HG02763 (cell line): ENCODE results near the gene IDH2.

Experiments
- ATAC-seq: cut with Tn5 transposase; IDR thresholded peaks from one replicate; pipeline ENCODE4 v1.9.1; 2021; ENCODE audit warnings: mild to moderate bottlenecking, moderate library complexity; ENCODE audit not compliant: unreplicated experiment

The IDH2 gene

GRCh38 chr15:90046289-90046688 lies 56.0 kb downstream of the IDH2 start:
- ATAC-seq = no peak

GRCh38 chr15:90044916-90045371 lies 57.3 kb downstream of the IDH2 start:
- ATAC-seq = no peak

- no peak for ATAC-seq
Measured at GRCh38 chr15:90044191-90044590, 58.1 kb downstream of the IDH2 start.

GRCh38 chr15:90043530-90044010 lies 58.7 kb downstream of the IDH2 start:
- ATAC-seq = no peak

- no peak for ATAC-seq
Measured at GRCh38 chr15:90042766-90043529, 59.3 kb downstream of the IDH2 start.

- no peak for ATAC-seq
Measured at GRCh38 chr15:90042356-90042755, 59.9 kb downstream of the IDH2 start.

GRCh38 chr15:90040618-90041017 lies 61.6 kb downstream of the IDH2 start:
- ATAC-seq = no peak

- ATAC-seq = no peak
Measured at GRCh38 chr15:90039996-90040395, 62.3 kb downstream of the IDH2 start.

- no peak for ATAC-seq
Measured at GRCh38 chr15:90038632-90039095, 63.6 kb downstream of the IDH2 start.

- ATAC-seq = peak; percentile 51
Measured at GRCh38 chr15:90037961-90038631, 64.2 kb downstream of the IDH2 start.

GRCh38 chr15:90037511-90037860 lies 64.8 kb downstream of the IDH2 start:
- no peak for ATAC-seq

GRCh38 chr15:90036806-90037510 lies 65.3 kb downstream of the IDH2 start:
- no peak for ATAC-seq

GRCh38 chr15:90036343-90036742 lies 65.9 kb downstream of the IDH2 start:
- no peak for ATAC-seq

GRCh38 chr15:90035840-90036230 lies 66.4 kb downstream of the IDH2 start:
- no peak for ATAC-seq

GRCh38 chr15:90035095-90035839 lies 67.0 kb downstream of the IDH2 start:
- no peak for ATAC-seq

GRCh38 chr15:90033448-90033847 lies 68.8 kb downstream of the IDH2 start:
- ATAC-seq = no peak
